Activated CD4-positive, alpha-beta T cell treated with anti-CD3 and anti-CD28 coated beads, Interleukin-2, Interleukin-4, amounts not matched to agents 100 ng/mL and 50 ng/mL, durations not matched to agents 16 hours and 8 hours (primary cell): Measurements from ENCODE around the gene AGTPBP1.

Experiments
- DNase-seq: peaks from one replicate; pipeline ENCODE4 v3.0.0-alpha.2; 2020; ENCODE audit warnings: low spot score

Gene AGTPBP1

GRCh38 chr9:85717220-85717619 lies 24.5 kb downstream of the AGTPBP1 start:
- DNase-seq, result no peak

- DNase-seq, result peak; percentile 24
Measured at GRCh38 chr9:85716031-85716877, 25.5 kb downstream of the AGTPBP1 start.

- DNase-seq, result no peak
Measured at GRCh38 chr9:85715587-85715986, 26.2 kb downstream of the AGTPBP1 start.

GRCh38 chr9:85713897-85714296 lies 27.9 kb downstream of the AGTPBP1 start:
- no peak for DNase-seq

- no peak for DNase-seq
Measured at GRCh38 chr9:85704744-85705143, 37.0 kb downstream of the AGTPBP1 start.

- DNase-seq, result no peak
Measured at GRCh38 chr9:85703398-85703797, 38.4 kb downstream of the AGTPBP1 start.

GRCh38 chr9:85702726-85703289 lies 38.9 kb downstream of the AGTPBP1 start:
- DNase-seq, result no peak

- no peak for DNase-seq
Measured at GRCh38 chr9:85702191-85702590, 39.6 kb downstream of the AGTPBP1 start.

- DNase-seq, result no peak
Measured at GRCh38 chr9:85700330-85700729, 41.4 kb downstream of the AGTPBP1 start.

- no peak for DNase-seq
Measured at GRCh38 chr9:85688361-85688760, 53.4 kb downstream of the AGTPBP1 start.

GRCh38 chr9:85685081-85685480 lies 56.7 kb downstream of the AGTPBP1 start:
- no peak for DNase-seq

GRCh38 chr9:85676790-85677189 lies 65.0 kb downstream of the AGTPBP1 start:
- no peak for DNase-seq

GRCh38 chr9:85667374-85667773 lies 74.4 kb downstream of the AGTPBP1 start:
- DNase-seq, result no peak

- DNase-seq, result no peak
Measured at GRCh38 chr9:85666086-85666485, 75.7 kb downstream of the AGTPBP1 start.

GRCh38 chr9:85662573-85662972 lies 79.2 kb downstream of the AGTPBP1 start:
- no peak for DNase-seq

- no peak for DNase-seq
Measured at GRCh38 chr9:85658716-85659115, 83.0 kb downstream of the AGTPBP1 start.

GRCh38 chr9:85653153-85653552 lies 88.6 kb downstream of the AGTPBP1 start:
- no peak for DNase-seq

- no peak for DNase-seq
Measured at GRCh38 chr9:85647571-85647970, 94.2 kb downstream of the AGTPBP1 start.

GRCh38 chr9:85645909-85646627 lies 95.7 kb downstream of the AGTPBP1 start:
- DNase-seq, result peak; percentile 0

- no peak for DNase-seq
Measured at GRCh38 chr9:85640425-85640824, 101.3 kb downstream of the AGTPBP1 start.

- DNase-seq, result no peak
Measured at GRCh38 chr9:85639675-85640186, 102.0 kb downstream of the AGTPBP1 start.

GRCh38 chr9:85631809-85632208 lies 109.9 kb downstream of the AGTPBP1 start:
- no peak for DNase-seq

GRCh38 chr9:85630676-85631075 lies 111.1 kb downstream of the AGTPBP1 start:
- no peak for DNase-seq
